HepG2 (cell line): Measurements from ENCODE around the gene HSD11B1L. TPM values are rescaled to one million over a fixed set of nuclear protein-coding genes. Genes with fewer than 3 reads are reported as not detected.

ENCODE experiments used
- ARNTL ChIP-seq: sonication (generic); formaldehyde crosslinking; IDR thresholded peaks from 2 replicates; pipeline ENCODE4 v1.4.0; 2020; ENCODE audit warnings: mild to moderate bottlenecking, missing genetic modification reagents
- ATRX ChIP-seq: sonication (generic); formaldehyde crosslinking; IDR thresholded peaks from 2 replicates; pipeline ENCODE4 v1.4.0; 2020; ENCODE audit warnings: missing genetic modification reagents, borderline replicate concordance
- CSRNP2 ChIP-seq: sonication (generic); formaldehyde crosslinking; conservative IDR thresholded peaks from 2 replicates; pipeline ENCODE4 v1.8.0; 2022; ENCODE audit warnings: low read depth, missing genetic modification reagents
- DZIP1 ChIP-seq: sonication (generic); formaldehyde crosslinking; IDR thresholded peaks from 2 replicates; pipeline ENCODE4 v1.5.0; 2020; ENCODE audit warnings: mild to moderate bottlenecking, missing genetic modification reagents
- NFATC3 ChIP-seq: sonication (generic); formaldehyde crosslinking; IDR thresholded peaks from 2 replicates; pipeline ENCODE4 v1.5.1; 2020; ENCODE audit warnings: mild to moderate bottlenecking, missing genetic modification reagents
- PBX2 ChIP-seq: IDR thresholded peaks from 2 replicates; pipeline ENCODE4 v1.6.1; 2016; ENCODE audit warnings: control low read depth
- PHF20 ChIP-seq: sonication (generic); formaldehyde crosslinking; IDR thresholded peaks from 2 replicates; pipeline ENCODE4 v1.5.0; 2020; ENCODE audit warnings: mild to moderate bottlenecking, missing genetic modification reagents
- SIN3B ChIP-seq: fragments of 150-350 bp; IDR thresholded peaks from 2 replicates; pipeline ENCODE4 v1.6.1; 2014; ENCODE audit warnings: low read length
- YEATS4 ChIP-seq: sonication (generic); formaldehyde crosslinking; IDR thresholded peaks from 2 replicates; pipeline ENCODE4 v1.4.0; 2020; ENCODE audit warnings: missing genetic modification reagents, borderline replicate concordance
- ZBTB33 ChIP-seq: sonication (generic); formaldehyde crosslinking; IDR thresholded peaks from 2 replicates; pipeline ENCODE4 v1.4.0; 2020; ENCODE audit warnings: missing genetic modification reagents
- ZNF142 ChIP-seq: sonication (generic); formaldehyde crosslinking; IDR thresholded peaks from 2 replicates; pipeline ENCODE4 v1.4.0; 2020; ENCODE audit warnings: missing genetic modification reagents
- ZNF180 ChIP-seq: sonication (generic); formaldehyde crosslinking; IDR thresholded peaks from 2 replicates; pipeline ENCODE4 v1.4.0; 2020; ENCODE audit warnings: low read depth, missing genetic modification reagents, borderline replicate concordance
- ZNF207 ChIP-seq: fragments of 450-650 bp; IDR thresholded peaks from 2 replicates; pipeline ENCODE4 v1.6.1; 2016; ENCODE audit warnings: antibody characterized with exemption, borderline replicate concordance
- ZNF256 ChIP-seq: sonication (generic); formaldehyde crosslinking; conservative IDR thresholded peaks from 2 replicates; pipeline ENCODE4 v1.4.0; 2020; ENCODE audit warnings: missing genetic modification reagents
- polyA plus RNA-seq, 8 experiments: library from polyadenylated mRNA; depleted of rRNA in 3 of 8; stranded (reverse) in 7 of 8; unstranded in 1 of 8; fragments of >200 nt; fragmentation: Illumina TruSeq in 4 of 8; extraction: Trizol in 4 of 8; gene quantifications; 2 replicates each; pipeline versions ENCODE4 v1.2.1 to v1.2.3, GENCODE V29; 2011 to 2016; ENCODE audit warnings: low read depth in 4 of 8, missing spikeins in 1 of 8, mixed read lengths in 1 of 8; ENCODE audit not compliant: insufficient read depth in 1 of 8
- total RNA-seq, 5 experiments: library from RNA; depleted of rRNA; stranded (reverse); fragments of >200 nt; fragmentation: Illumina TruSeq; extraction: Trizol; gene quantifications; 2 replicates each; pipeline ENCODE4 v1.2.3, GENCODE V29; 2016; ENCODE audit warnings: low read depth in 1 of 5

HSD11B1L gene
- total and polyA plus RNA-seq, 2 of the 13 experiments (the other 11 are each of a cell fraction or from before 2014, with no cell fraction given) = 2.8 to 3.9 TPM

GRCh38 chr19:5687360-5688198 lies 6.8 kb downstream of the HSD11B1L start (continued):
- TF ChIP-seq ZNF142 (no peak), ZNF256 (CRISPR knock-in tag) (no peak), ZNF180 (CRISPR knock-in tag) (no peak), ZBTB33 (peak; percentile 93), PHF20 (no peak), ATRX (CRISPR knock-in tag) (no peak), CSRNP2 (CRISPR knock-in tag) (no peak), NFATC3 (no peak), DZIP1 (no peak), ARNTL (CRISPR knock-in tag) (no peak), YEATS4 (CRISPR knock-in tag) (peak; percentile 6; the same call in 1 of the 2 replicates), PBX2 (CRISPR knock-in tag) (no peak), ZNF207 (no peak), SIN3B (no peak)
